ENCODE data around the gene WWC1. TPM values are rescaled to one million over a fixed set of nuclear protein-coding genes. Genes with fewer than 3 reads are reported as not detected.
A peak's percentile ranks its signal among the peaks of the same experiment; 100 is the strongest.

Gene WWC1
- total RNA-seq, 1 experiment from 2014 or later: 29.4 TPM

- H3K27me3 ChIP-seq (ENCODE audit: control insufficient read depth, insufficient read depth, low read length): no peaks in the 10 kb centered on the region
- intact Hi-C loops (cut with micrococcal nuclease; ENCODE audit: unreplicated experiment): no loop called here
- POLR2A ChIA-PET: interaction anchor here (0.6 kb wide), 1 partner anchor 847 kb away, joined by 5 read pairs; no protein-coding TSS in a partner anchor
- ATAC-seq (peak; percentile 39; the same call in 1 of the 2 replicates), DNase-seq (ENCODE audit: low read depth, low spot score) (no peak)
- H3K9me3 ChIP-seq (ENCODE audit: control insufficient read depth, insufficient read depth, low read depth, low read length): no peaks in the 10 kb centered on the region
- H3K4me3 ChIP-seq (ENCODE audit: low read depth in 2 of 2, low read length in 2 of 2): no peak overlapping the region
- H3K27ac ChIP-seq (ENCODE audit: low read length): no peak overlapping the region
- in situ Hi-C loops (cut with HindIII; ENCODE audit: low pct_unique_long_range_greater_than_20kb, low sequenced_read_pairs): no loop called here
- CTCF ChIA-PET: no interaction called here
- no TSS peak for BruUV-seq (replicated peaks)
- no peak for TF ChIP-seq POLR2AphosphoS5 (IDR thresholded peaks at IDR 0.05; ENCODE audit: low read depth, low read length)
- H3K36me3 ChIP-seq (ENCODE audit: control insufficient read depth, insufficient read depth, low read length): no peaks in the 10 kb centered on the region
- H3K4me1 ChIP-seq (ENCODE audit: control insufficient read depth, insufficient read depth, low read length): peaks cover 17% of the 10 kb centered on the region
Observed at GRCh38 chr5:168302785-168303184, 11.3 kb downstream of the WWC1 start.

- H3K27ac ChIP-seq (ENCODE audit: low read length): no peak overlapping the region
Observed at GRCh38 chr5:168303393-168304025, 12.1 kb downstream of the WWC1 start.

More at GRCh38 chr5:168303393-168304025, 12.1 kb downstream of the WWC1 start:
- ATAC-seq (no peak), DNase-seq (ENCODE audit: low read depth, low spot score) (no peak)
- Histone ChIP-seq H3K4me1 (ENCODE audit: control insufficient read depth, insufficient read depth, low read length) (peaks cover 17% of the 10 kb centered on the region), H3K27me3 (ENCODE audit: control insufficient read depth, insufficient read depth, low read length) (no peaks in the 10 kb centered on the region), H3K36me3 (ENCODE audit: control insufficient read depth, insufficient read depth, low read length) (no peaks in the 10 kb centered on the region), H3K9me3 (ENCODE audit: control insufficient read depth, insufficient read depth, low read depth, low read length) (no peaks in the 10 kb centered on the region), H3K4me3 (ENCODE audit: low read depth in 2 of 2, low read length in 2 of 2) (no peak overlapping the region)
- ChIA-PET POLR2A (no interaction called here), CTCF (no interaction called here)
- in situ Hi-C loops (cut with HindIII; ENCODE audit: low pct_unique_long_range_greater_than_20kb, low sequenced_read_pairs) (no loop called here), intact Hi-C loops (cut with micrococcal nuclease; ENCODE audit: unreplicated experiment) (no loop called here)
- TF ChIP-seq POLR2AphosphoS5 (IDR thresholded peaks at IDR 0.05; ENCODE audit: low read depth, low read length) (no peak), TCF7L2 (IDR thresholded peaks at IDR 0.05; ENCODE audit: low read depth, low read length) (no peak), CTCF (IDR thresholded peaks at IDR 0.05) (no peak), REST (IDR thresholded peaks at IDR 0.05; ENCODE audit: insufficient read depth in 1 of 2, low read depth in 2 of 2, low read length in 1 of 2) (no peak), SIN3A (IDR thresholded peaks at IDR 0.05; ENCODE audit: borderline replicate concordance, insufficient read depth, low read depth, low read length) (no peak)
- no TSS peak for BruUV-seq (replicated peaks)

Measured in Panc1 (cell line).